Ovary (tissue), 3 donors: ENCODE measurements around the gene PTPRN2.
"Not testable (repeated sequence)": the region's sequence is repeated elsewhere in the genome, so short reads cannot be mapped to it uniquely, and the experiment has no call there.

Experiments used
- CTCF ChIP-seq, 3 donors: fragments of 450-650 bp in 2 of 3; fragments of 200-600 bp in 1 of 3; IDR thresholded peaks; one replicate each; pipeline versions ENCODE4 v1.5.1 to v1.8.0; 2016 to 2022; ENCODE audit warnings: antibody characterized with exemption in 3 of 3, mild to moderate bottlenecking in 1 of 3
- EP300 ChIP-seq: sonication (generic); formaldehyde crosslinking; IDR thresholded peaks from one replicate; pipeline ENCODE4 v1.6.1; 2017; ENCODE audit warnings: antibody characterized with exemption
- POLR2A ChIP-seq: fragments of 450-650 bp; IDR thresholded peaks from one replicate; pipeline ENCODE4 v1.6.1; 2017; ENCODE audit warnings: antibody characterized with exemption, mild to moderate bottlenecking, moderate library complexity
- donor health status: DM: no; HTN: no; CAD: no.

GRCh38 chr7:157695609-157696008 is 892.0 kb downstream of the PTPRN2 start:
- not testable (repeated sequence) for TF ChIP-seq CTCF (IDR thresholded peaks at IDR 0.05); EP300; POLR2A
